T-helper 1 cell treated with Interleukin-12 subunit alpha and Interleukin-12 subunit beta and Interleukin-4 antibody, amounts not matched to agents 30 ng/mL and 1 ng/mL, for 36 hours (primary cell): ENCODE measurements around the gene DUSP6. TPM values are rescaled to one million over a fixed set of nuclear protein-coding genes. Genes with fewer than 3 reads are reported as not detected.

Experiments used
- intact Hi-C: fragments of 100-400 bp; cut with micrococcal nuclease; formaldehyde crosslinking; loops from one replicate; pipeline ENCODE4 v1.15.1; 2024
- total RNA-seq: library from RNA; stranded (reverse); gene quantifications from 2 replicates; pipeline ENCODE4 v1.2.3, GENCODE V29; 2022

Gene DUSP6
- total RNA-seq, 1 donor from 2014 or later, result 108 TPM

- intact Hi-C loops, result loop anchor here (2.0 kb wide), 1 partner anchor 15 kb away; no protein-coding TSS in a partner anchor
Measured at GRCh38 chr12:89376202-89376529, 23.9 kb upstream of the DUSP6 start.

GRCh38 chr12:89373763-89374572 lies 21.7 kb upstream of the DUSP6 start:
- intact Hi-C loops, result no loop called here

GRCh38 chr12:89372584-89373370 lies 20.5 kb upstream of the DUSP6 start:
- intact Hi-C loops, result no loop called here

- intact Hi-C loops, result no loop called here
Measured at GRCh38 chr12:89370850-89371249, 18.5 kb upstream of the DUSP6 start.

- intact Hi-C loops, result no loop called here
Measured at GRCh38 chr12:89370421-89370831, 18.1 kb upstream of the DUSP6 start.

- intact Hi-C loops, result no loop called here
Measured at GRCh38 chr12:89369166-89369565, 16.9 kb upstream of the DUSP6 start.

GRCh38 chr12:89368391-89368790 lies 16.1 kb upstream of the DUSP6 start:
- intact Hi-C loops, result no loop called here

- intact Hi-C loops, result no loop called here
Measured at GRCh38 chr12:89366676-89367364, 14.5 kb upstream of the DUSP6 start.

- intact Hi-C loops, result no loop called here
Measured at GRCh38 chr12:89364631-89365030, 12.3 kb upstream of the DUSP6 start.

GRCh38 chr12:89364058-89364457 lies 11.8 kb upstream of the DUSP6 start:
- intact Hi-C loops, result no loop called here

- intact Hi-C loops, result no loop called here
Measured at GRCh38 chr12:89363582-89363981, 11.3 kb upstream of the DUSP6 start.

GRCh38 chr12:89363084-89363483 lies 10.8 kb upstream of the DUSP6 start:
- intact Hi-C loops, result no loop called here

- intact Hi-C loops, result loop anchor here (10.0 kb wide), 1 partner anchor 735 kb away; no protein-coding TSS in a partner anchor
Measured at GRCh38 chr12:89359615-89360014, 7.3 kb upstream of the DUSP6 start.

- intact Hi-C loops, result loop anchor here (10.0 kb wide), 1 partner anchor 736 kb away; no protein-coding TSS in a partner anchor
Measured at GRCh38 chr12:89358805-89359204, 6.5 kb upstream of the DUSP6 start.

GRCh38 chr12:89357297-89357730 lies 5.0 kb upstream of the DUSP6 start:
- intact Hi-C loops, result loop anchor here (10.0 kb wide), 1 partner anchor 737 kb away; no protein-coding TSS in a partner anchor

GRCh38 chr12:89356069-89356665 lies 3.9 kb upstream of the DUSP6 start:
- intact Hi-C loops, result loop anchor here (10.0 kb wide), 1 partner anchor 739 kb away; no protein-coding TSS in a partner anchor

- intact Hi-C loops, result loop anchor here (2.0 to 10.0 kb wide), 2 partner anchors 525 to 739 kb away; no protein-coding TSS in a partner anchor
Measured at GRCh38 chr12:89355243-89356068, 3.2 kb upstream of the DUSP6 start.

- intact Hi-C loops, result loop anchor here (1.0 to 10.0 kb wide), 7 partner anchors 8 to 740 kb away; no protein-coding TSS in a partner anchor
Measured at GRCh38 chr12:89354612-89355067, 2.3 kb upstream of the DUSP6 start.

GRCh38 chr12:89353823-89354611 lies 1.7 kb upstream of the DUSP6 start:
- intact Hi-C loops, result loop anchor here (1.0 to 10.0 kb wide), 9 partner anchors 8 to 1319 kb away; a partner anchor contains a TSS
